PC-9 (cell line): ENCODE results near the gene STARD3NL. TPM values are rescaled to one million over a fixed set of nuclear protein-coding genes. Genes with fewer than 3 reads are reported as not detected.

Experiments
- BruUV-seq: library from RNA; stranded (reverse); fragments of 400-500 nt; replicated peaks from 2 replicates; lab custom pipeline; 2021; lab: Mats Ljungman, UMichigan
- CTCF ChIA-PET: fragments of 300-600 bp; sonication (Branson Sonifier 250); formaldehyde crosslinking; loops from one replicate; lab custom pipeline; 2022; ENCODE audit warnings: antibody characterized with exemption; lab: Charles Lee
- POLR2A ChIA-PET: fragments of 300-600 bp; sonication (Branson Sonifier 250); formaldehyde crosslinking; loops from one replicate; lab custom pipeline; 2022; ENCODE audit warnings: antibody characterized with exemption; ENCODE audit not compliant: unreplicated experiment; lab: Charles Lee
- DNase-seq, 2 experiments: peaks; one replicate each; pipeline versions ENCODE4 v3.0.0 to v3.0.0-alpha.2; 2015 to 2022; ENCODE audit warnings: mixed read lengths in 1 of 2
- H2AFZ ChIP-seq: fragments of 200-600 bp; sonication (generic); 2 replicates; pipeline ENCODE4 v1.8.1; 2017; ENCODE audit warnings: antibody characterized with exemption
- H3F3A ChIP-seq: fragments of 200-600 bp; sonication (generic); 2 replicates; pipeline ENCODE4 v1.8.1; 2017; ENCODE audit warnings: antibody characterized with exemption, mild to moderate bottlenecking, low read depth; ENCODE audit not compliant: insufficient read depth
- H3K27ac ChIP-seq: fragments of 200-600 bp; sonication (generic); 2 replicates; pipeline ENCODE4 v1.6.1; 2016; ENCODE audit warnings: mixed run types
- H3K27me3 ChIP-seq: fragments of 200-600 bp; sonication (generic); 2 replicates; pipeline ENCODE4 v1.6.1; 2016; ENCODE audit warnings: low read depth, mixed run types; ENCODE audit not compliant: insufficient read depth
- H3K36me3 ChIP-seq: fragments of 200-600 bp; sonication (generic); 2 replicates; pipeline ENCODE4 v1.6.1; 2016; ENCODE audit warnings: low read depth, mixed run types
- H3K4me1 ChIP-seq: fragments of 200-600 bp; sonication (generic); replicated peaks from 2 replicates; pipeline ENCODE4 v1.6.1; 2016; ENCODE audit warnings: mixed run types; ENCODE audit not compliant: insufficient read depth
- H3K4me2 ChIP-seq: fragments of 200-600 bp; sonication (generic); 2 replicates; pipeline ENCODE4 v1.6.1; 2017; ENCODE audit warnings: mixed run types
- H3K4me3 ChIP-seq: fragments of 200-600 bp; sonication (generic); 2 replicates; pipeline ENCODE4 v1.6.1; 2016; ENCODE audit warnings: mixed run types
- H3K79me2 ChIP-seq: fragments of 200-600 bp; sonication (generic); 2 replicates; pipeline ENCODE4 v1.6.1; 2017; ENCODE audit warnings: low read depth, mixed run types
- H3K9me2 ChIP-seq: fragments of 200-600 bp; sonication (generic); 2 replicates; pipeline ENCODE4 v1.8.1; 2017; ENCODE audit warnings: mild to moderate bottlenecking; ENCODE audit not compliant: insufficient read depth
- H3K9me3 ChIP-seq: fragments of 200-600 bp; sonication (generic); 2 replicates; pipeline ENCODE4 v1.8.1; 2016; ENCODE audit warnings: low read depth; ENCODE audit not compliant: insufficient read depth
- H4K20me1 ChIP-seq: fragments of 200-600 bp; sonication (generic); 2 replicates; pipeline ENCODE4 v1.8.1; 2017; ENCODE audit not compliant: insufficient read depth
- CTCF ChIP-seq: fragments of 200-600 bp; sonication (generic); conservative IDR thresholded peaks from 2 replicates; pipeline ENCODE4 v1.6.1; 2017; ENCODE audit warnings: mixed run types, antibody characterized with exemption, mild to moderate bottlenecking, moderate library complexity
- EZH2 ChIP-seq: fragments of 200-600 bp; sonication (generic); IDR thresholded peaks from 2 replicates; pipeline ENCODE4 v1.8.0; 2017; ENCODE audit warnings: antibody characterized with exemption, low read depth
- intact Hi-C: fragments of 100-400 bp; cut with micrococcal nuclease; formaldehyde crosslinking; loops from one replicate; pipeline ENCODE4 v1.10.0; 2022; ENCODE audit not compliant: unreplicated experiment
- total RNA-seq: library from RNA; stranded (reverse); gene quantifications from 2 replicates; pipeline ENCODE4 v1.2.3, GENCODE V29; 2021

The STARD3NL gene
- total RNA-seq, 1 experiment from 2014 or later, result 41.4 TPM

- no TSS peak for BruUV-seq
- H3K79me2 ChIP-seq, result no peaks in the 10 kb centered on the region
- ChIA-PET POLR2A (no interaction called here), CTCF (no interaction called here)
- no peaks in the 10 kb centered on the region for H3K4me1 ChIP-seq
- no peaks in the 10 kb centered on the region for H3F3A ChIP-seq
- H3K9me2 ChIP-seq, result 0 out of 2 replicates have a peak, but pooled peaks cover under 1% of the 10 kb centered on the region
- H3K27me3 ChIP-seq, result peaks cover 60% of the 10 kb centered on the region
- H3K27ac ChIP-seq, result no peak overlapping the region
- TF ChIP-seq EZH2 (no peak), CTCF (no peak)
- H2AFZ ChIP-seq, result no peak overlapping the region
- H3K9me3 ChIP-seq, result no peaks in the 10 kb centered on the region
- H3K4me3 ChIP-seq, result no peak overlapping the region
- H3K36me3 ChIP-seq, result no peaks in the 10 kb centered on the region
- DNase-seq, result no peak
- intact Hi-C loops, result no loop called here
- no peaks in the 10 kb centered on the region for H4K20me1 ChIP-seq
- H3K4me2 ChIP-seq, result no peak overlapping the region
Observed at GRCh38 chr7:38280000-38280399, 102.0 kb downstream of the STARD3NL start.
